Fibroblast of lung (primary cell): ENCODE data around the gene ZBTB22.

ENCODE experiments used
- EZH2 ChIP-seq: IDR thresholded peaks from 2 replicates; pipeline ENCODE4 v1.5.1; 2012; ENCODE audit warnings: low read length, control low read depth, mild to moderate bottlenecking; ENCODE audit errors: missing control alignments
- TF ChIP-seq, protein P1 (sequence below), 2 donors: IDR thresholded peaks in 1 of 2; conservative IDR thresholded peaks in 1 of 2; 1 replicate in 1 of 2; 2 replicates in 1 of 2; pipeline ENCODE4 v1.5.1; 2011 to 2012; ENCODE audit warnings: low read length in 2 of 2, control low read depth in 1 of 2, inconsistent platforms in 1 of 2, low read depth in 1 of 2, mild to moderate bottlenecking in 1 of 2

DNA sequence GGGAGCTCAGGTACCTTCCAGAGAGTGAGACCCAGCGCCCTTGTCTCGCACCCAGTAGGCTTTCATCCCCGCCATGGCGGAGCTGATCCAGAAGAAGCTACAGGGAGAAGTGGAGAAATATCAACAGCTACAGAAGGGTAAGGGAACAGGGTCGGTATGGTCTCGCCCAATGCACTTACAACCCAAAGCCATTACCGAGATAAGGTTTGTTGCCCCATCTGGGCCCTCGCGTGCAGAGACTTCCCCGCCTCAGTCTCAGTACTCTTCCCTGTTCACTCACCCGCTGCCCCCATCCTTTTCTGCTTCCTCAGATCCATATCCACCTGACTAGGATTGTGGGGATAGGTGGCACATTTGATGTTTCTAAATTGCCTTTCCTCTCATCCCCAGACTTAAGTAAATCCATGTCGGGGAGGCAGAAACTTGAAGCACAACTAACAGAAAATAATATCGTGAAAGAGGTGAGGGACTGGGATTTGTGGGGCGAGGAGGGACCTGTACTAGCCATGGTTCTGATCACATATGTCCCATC, 27.7 kb downstream of the ZBTB22 start:
- TF ChIP-seq, protein P1, sequence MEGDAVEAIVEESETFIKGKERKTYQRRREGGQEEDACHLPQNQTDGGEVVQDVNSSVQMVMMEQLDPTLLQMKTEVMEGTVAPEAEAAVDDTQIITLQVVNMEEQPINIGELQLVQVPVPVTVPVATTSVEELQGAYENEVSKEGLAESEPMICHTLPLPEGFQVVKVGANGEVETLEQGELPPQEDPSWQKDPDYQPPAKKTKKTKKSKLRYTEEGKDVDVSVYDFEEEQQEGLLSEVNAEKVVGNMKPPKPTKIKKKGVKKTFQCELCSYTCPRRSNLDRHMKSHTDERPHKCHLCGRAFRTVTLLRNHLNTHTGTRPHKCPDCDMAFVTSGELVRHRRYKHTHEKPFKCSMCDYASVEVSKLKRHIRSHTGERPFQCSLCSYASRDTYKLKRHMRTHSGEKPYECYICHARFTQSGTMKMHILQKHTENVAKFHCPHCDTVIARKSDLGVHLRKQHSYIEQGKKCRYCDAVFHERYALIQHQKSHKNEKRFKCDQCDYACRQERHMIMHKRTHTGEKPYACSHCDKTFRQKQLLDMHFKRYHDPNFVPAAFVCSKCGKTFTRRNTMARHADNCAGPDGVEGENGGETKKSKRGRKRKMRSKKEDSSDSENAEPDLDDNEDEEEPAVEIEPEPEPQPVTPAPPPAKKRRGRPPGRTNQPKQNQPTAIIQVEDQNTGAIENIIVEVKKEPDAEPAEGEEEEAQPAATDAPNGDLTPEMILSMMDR (conservative IDR thresholded peaks at IDR 0.05 in 1 of 2, IDR thresholded peaks at IDR 0.05 in 1 of 2; ENCODE audit: low read depth in 1 of 2, low read length in 2 of 2), result no peak
- TF ChIP-seq EZH2, result no peak
